ENCODE results near the gene KIF20B. TPM values are rescaled to one million over a fixed set of nuclear protein-coding genes. Genes with fewer than 3 reads are reported as not detected.

The KIF20B gene
- total RNA-seq, 1 experiment from 2014 or later: 50.2 TPM

DNA sequence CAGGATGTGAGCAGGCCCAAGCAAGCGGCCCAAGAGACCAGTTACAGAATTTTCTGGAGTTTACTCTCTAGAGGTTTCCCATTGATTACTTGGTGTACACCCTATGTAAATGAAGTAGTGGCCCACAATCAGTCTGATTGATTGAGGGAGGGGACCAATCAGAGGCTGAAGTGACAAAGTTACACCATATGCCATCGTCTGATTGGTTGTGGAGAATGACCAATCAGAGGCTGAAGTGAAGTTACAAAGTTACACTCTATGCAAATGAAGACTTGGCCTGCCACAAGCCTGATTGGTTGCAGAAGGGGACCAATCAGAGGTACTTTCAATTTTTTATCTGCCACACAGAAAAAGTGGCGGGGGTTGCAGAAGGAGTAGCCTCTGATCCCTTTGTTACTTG is 83.7 kb downstream of the KIF20B start (continued):
- TF ChIP-seq, protein P1, sequence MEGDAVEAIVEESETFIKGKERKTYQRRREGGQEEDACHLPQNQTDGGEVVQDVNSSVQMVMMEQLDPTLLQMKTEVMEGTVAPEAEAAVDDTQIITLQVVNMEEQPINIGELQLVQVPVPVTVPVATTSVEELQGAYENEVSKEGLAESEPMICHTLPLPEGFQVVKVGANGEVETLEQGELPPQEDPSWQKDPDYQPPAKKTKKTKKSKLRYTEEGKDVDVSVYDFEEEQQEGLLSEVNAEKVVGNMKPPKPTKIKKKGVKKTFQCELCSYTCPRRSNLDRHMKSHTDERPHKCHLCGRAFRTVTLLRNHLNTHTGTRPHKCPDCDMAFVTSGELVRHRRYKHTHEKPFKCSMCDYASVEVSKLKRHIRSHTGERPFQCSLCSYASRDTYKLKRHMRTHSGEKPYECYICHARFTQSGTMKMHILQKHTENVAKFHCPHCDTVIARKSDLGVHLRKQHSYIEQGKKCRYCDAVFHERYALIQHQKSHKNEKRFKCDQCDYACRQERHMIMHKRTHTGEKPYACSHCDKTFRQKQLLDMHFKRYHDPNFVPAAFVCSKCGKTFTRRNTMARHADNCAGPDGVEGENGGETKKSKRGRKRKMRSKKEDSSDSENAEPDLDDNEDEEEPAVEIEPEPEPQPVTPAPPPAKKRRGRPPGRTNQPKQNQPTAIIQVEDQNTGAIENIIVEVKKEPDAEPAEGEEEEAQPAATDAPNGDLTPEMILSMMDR (IDR thresholded peaks at IDR 0.05 in 2 of 3, conservative IDR thresholded peaks at IDR 0.05 in 1 of 3; ENCODE audit: borderline replicate concordance in 1 of 3, insufficient read depth in 1 of 3, low read depth in 2 of 3, low read length in 2 of 3): no peak
- TF ChIP-seq POLR2A (IDR thresholded peaks at IDR 0.05; ENCODE audit: borderline replicate concordance, extremely low read depth, insufficient read depth, insufficient read length) (no peak), FOSL1 (IDR thresholded peaks at IDR 0.05; ENCODE audit: low read depth) (no peak), CBX3 (IDR thresholded peaks at IDR 0.05; ENCODE audit: low read depth) (no peak), EZH2 (IDR thresholded peaks at IDR 0.05) (no peak), ELF1 (IDR thresholded peaks at IDR 0.05; ENCODE audit: borderline replicate concordance, low read depth) (no peak)
- TF ChIP-seq, protein P2, sequence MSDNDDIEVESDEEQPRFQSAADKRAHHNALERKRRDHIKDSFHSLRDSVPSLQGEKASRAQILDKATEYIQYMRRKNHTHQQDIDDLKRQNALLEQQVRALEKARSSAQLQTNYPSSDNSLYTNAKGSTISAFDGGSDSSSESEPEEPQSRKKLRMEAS (IDR thresholded peaks at IDR 0.05): no peak
- TF ChIP-seq, protein P3, sequence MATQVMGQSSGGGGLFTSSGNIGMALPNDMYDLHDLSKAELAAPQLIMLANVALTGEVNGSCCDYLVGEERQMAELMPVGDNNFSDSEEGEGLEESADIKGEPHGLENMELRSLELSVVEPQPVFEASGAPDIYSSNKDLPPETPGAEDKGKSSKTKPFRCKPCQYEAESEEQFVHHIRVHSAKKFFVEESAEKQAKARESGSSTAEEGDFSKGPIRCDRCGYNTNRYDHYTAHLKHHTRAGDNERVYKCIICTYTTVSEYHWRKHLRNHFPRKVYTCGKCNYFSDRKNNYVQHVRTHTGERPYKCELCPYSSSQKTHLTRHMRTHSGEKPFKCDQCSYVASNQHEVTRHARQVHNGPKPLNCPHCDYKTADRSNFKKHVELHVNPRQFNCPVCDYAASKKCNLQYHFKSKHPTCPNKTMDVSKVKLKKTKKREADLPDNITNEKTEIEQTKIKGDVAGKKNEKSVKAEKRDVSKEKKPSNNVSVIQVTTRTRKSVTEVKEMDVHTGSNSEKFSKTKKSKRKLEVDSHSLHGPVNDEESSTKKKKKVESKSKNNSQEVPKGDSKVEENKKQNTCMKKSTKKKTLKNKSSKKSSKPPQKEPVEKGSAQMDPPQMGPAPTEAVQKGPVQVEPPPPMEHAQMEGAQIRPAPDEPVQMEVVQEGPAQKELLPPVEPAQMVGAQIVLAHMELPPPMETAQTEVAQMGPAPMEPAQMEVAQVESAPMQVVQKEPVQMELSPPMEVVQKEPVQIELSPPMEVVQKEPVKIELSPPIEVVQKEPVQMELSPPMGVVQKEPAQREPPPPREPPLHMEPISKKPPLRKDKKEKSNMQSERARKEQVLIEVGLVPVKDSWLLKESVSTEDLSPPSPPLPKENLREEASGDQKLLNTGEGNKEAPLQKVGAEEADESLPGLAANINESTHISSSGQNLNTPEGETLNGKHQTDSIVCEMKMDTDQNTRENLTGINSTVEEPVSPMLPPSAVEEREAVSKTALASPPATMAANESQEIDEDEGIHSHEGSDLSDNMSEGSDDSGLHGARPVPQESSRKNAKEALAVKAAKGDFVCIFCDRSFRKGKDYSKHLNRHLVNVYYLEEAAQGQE (IDR thresholded peaks at IDR 0.05; ENCODE audit: low read depth): no peak
